ENCODE measurements around the gene LENG9.

DNA sequence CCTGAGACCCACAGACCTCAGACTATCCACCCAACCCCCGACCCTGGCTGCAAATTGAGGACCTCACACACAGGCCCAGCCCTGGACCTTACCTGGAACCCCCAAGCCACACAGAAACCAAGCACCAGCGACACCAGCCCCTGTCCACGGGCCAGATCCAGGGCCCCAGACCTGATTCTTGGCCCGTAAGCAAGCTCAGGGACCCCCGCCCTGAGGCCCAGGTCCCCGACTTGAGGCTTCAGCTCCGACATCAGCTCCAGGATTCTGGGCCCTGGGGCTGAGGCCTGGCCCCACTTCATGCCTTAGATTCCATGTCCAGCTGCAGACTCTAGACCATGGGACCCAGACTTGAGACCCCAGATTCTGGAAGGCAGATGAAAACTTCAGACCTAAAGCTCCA is 42.1 kb downstream of the LENG9 start:
- TF ChIP-seq, protein P1, sequence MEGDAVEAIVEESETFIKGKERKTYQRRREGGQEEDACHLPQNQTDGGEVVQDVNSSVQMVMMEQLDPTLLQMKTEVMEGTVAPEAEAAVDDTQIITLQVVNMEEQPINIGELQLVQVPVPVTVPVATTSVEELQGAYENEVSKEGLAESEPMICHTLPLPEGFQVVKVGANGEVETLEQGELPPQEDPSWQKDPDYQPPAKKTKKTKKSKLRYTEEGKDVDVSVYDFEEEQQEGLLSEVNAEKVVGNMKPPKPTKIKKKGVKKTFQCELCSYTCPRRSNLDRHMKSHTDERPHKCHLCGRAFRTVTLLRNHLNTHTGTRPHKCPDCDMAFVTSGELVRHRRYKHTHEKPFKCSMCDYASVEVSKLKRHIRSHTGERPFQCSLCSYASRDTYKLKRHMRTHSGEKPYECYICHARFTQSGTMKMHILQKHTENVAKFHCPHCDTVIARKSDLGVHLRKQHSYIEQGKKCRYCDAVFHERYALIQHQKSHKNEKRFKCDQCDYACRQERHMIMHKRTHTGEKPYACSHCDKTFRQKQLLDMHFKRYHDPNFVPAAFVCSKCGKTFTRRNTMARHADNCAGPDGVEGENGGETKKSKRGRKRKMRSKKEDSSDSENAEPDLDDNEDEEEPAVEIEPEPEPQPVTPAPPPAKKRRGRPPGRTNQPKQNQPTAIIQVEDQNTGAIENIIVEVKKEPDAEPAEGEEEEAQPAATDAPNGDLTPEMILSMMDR (IDR thresholded peaks at IDR 0.05) = no peak
- no peak for TF ChIP-seq POLR2A (IDR thresholded peaks at IDR 0.05)

All from lower leg skin (tissue), 3 donors.